PC-3 (cell line): ENCODE measurements around the gene STAT3.

Experiments
- EZH2phosphoT487 ChIP-seq: fragments of 300-600 bp; sonication (generic); IDR thresholded peaks from 2 replicates; pipeline ENCODE4 v1.6.1; 2018; ENCODE audit warnings: mild to moderate bottlenecking, antibody characterized with exemption, low read length, borderline replicate concordance
- TF ChIP-seq, protein P1 (sequence below): fragments of 300-600 bp; sonication (generic); conservative IDR thresholded peaks from 2 replicates; pipeline ENCODE4 v1.5.1; 2017; ENCODE audit warnings: antibody characterized with exemption, low read depth, mild to moderate bottlenecking, low read length

DNA sequence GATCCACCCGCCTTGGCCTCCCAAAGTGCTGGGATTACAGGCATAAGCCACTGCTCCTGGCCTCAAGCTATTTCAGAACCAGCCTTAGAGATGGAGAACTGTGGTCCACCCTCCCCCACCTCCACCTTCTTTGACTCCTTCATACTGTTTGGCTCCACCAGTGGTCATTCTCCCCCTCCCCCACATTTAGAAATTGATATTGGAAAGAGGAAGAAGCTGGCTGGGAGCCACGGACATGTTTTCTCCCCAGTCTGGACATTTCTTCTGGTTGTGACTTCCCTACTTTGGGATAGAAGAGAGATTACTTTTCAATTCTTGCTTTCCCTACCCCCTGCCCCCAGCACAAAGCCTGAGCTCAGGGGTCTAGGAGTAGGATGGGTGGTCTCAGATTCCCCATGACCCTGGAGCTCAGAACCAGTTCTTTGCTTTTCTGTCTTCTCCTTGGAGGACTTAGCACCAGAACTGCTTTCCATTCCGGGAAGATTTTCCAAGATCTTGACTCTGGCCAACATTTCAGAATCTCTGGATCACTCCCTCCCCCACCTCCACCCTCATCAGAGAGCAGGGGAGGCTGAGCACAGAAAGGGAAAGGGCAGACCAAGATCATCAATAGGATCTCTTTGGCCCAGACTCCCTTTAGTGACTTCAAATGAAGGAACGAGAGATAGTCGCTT, 18.5 kb upstream of the STAT3 start:
- TF ChIP-seq, protein P1, sequence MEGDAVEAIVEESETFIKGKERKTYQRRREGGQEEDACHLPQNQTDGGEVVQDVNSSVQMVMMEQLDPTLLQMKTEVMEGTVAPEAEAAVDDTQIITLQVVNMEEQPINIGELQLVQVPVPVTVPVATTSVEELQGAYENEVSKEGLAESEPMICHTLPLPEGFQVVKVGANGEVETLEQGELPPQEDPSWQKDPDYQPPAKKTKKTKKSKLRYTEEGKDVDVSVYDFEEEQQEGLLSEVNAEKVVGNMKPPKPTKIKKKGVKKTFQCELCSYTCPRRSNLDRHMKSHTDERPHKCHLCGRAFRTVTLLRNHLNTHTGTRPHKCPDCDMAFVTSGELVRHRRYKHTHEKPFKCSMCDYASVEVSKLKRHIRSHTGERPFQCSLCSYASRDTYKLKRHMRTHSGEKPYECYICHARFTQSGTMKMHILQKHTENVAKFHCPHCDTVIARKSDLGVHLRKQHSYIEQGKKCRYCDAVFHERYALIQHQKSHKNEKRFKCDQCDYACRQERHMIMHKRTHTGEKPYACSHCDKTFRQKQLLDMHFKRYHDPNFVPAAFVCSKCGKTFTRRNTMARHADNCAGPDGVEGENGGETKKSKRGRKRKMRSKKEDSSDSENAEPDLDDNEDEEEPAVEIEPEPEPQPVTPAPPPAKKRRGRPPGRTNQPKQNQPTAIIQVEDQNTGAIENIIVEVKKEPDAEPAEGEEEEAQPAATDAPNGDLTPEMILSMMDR, result no peak
- TF ChIP-seq EZH2phosphoT487, result no peak
